Measurements from ENCODE around the gene PTPRQ. TPM values are rescaled to one million over a fixed set of nuclear protein-coding genes. Genes with fewer than 3 reads are reported as not detected.

The PTPRQ gene
- total and polyA plus RNA-seq, 2 experiments from 2014 or later = 0.11 to 0.18 TPM

DNA sequence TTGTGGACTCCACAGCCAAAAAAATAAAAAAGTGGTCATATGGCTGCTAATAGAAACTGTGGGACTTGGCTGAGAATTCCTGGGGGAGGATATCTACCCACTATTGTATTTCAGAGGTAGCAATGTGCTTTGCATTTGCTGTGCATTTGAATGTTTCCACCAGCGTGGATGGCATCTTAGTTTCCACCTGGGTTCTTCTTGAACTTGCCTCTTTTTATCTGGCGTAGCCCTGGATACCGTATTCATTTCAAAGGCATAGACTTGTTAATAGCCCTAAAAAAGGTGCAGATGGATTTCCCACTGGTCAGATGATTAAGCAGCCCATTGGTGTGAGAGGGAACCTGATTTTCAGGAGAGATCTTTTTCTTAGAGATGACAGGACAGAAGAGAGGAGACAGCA is 270.8 kb downstream of the PTPRQ start:
- no peak overlapping the region for H2AFZ ChIP-seq
- DNase-seq = no peak

DNA sequence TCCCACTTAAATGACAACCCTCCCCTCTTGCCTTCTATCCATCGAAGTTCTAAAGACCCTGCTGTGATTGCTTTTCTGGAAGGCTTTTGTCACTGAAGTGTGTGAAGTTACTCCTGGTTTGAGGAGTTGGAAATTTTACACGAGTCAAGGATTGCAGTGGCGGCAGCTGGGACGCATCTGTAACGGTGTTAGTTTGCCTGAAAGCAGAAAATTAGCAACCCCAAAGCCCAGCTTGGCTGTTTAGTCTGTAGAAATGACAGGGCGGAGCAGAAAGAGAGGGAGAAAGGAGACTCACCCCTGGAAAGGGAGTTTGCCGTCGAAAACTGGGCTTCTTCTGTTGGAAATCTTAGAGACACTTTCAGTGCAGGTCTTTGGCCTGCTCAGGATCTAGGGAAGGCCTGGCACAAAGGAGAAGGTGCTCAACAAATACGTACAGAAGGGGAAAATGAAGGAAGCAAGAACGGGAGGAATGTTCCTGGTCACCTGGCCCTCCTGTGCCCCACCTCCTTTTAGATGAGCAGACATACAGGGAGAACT is 271.7 kb downstream of the PTPRQ start:
- Histone ChIP-seq H3K9me3 (ENCODE audit: low read depth) (no peaks in the 10 kb centered on the region), H3K27ac (no peak overlapping the region), H3K9me2 (ENCODE audit: insufficient read depth) (no peaks in the 10 kb centered on the region), H3K4me1 (ENCODE audit: insufficient read depth) (no peaks in the 10 kb centered on the region), H3K79me2 (ENCODE audit: insufficient read depth) (no peaks in the 10 kb centered on the region), H4K20me1 (ENCODE audit: insufficient read depth) (no peaks in the 10 kb centered on the region), H3K4me2 (ENCODE audit: unreplicated experiment) (no peak overlapping the region), H3F3A (ENCODE audit: insufficient read depth) (no peaks in the 10 kb centered on the region), H3K27me3 (replicated peaks; ENCODE audit: insufficient read depth) (no peaks in the 10 kb centered on the region), H2AFZ (no peak overlapping the region), H3K36me3 (ENCODE audit: low read depth) (no peaks in the 10 kb centered on the region), H3K9ac (no peak overlapping the region), H3K4me3 (no peak overlapping the region)
- WGBS, 2 experiments (ENCODE audit: low coverage in 1 of 2, low lambda C conversion rate in 2 of 2, missing lambda C conversion rate in 2 of 2) = 69 to 75% methylated on average over 10 of the region's 10 CpGs
- DNase-seq = no peak
- TF ChIP-seq EZH2 (IDR thresholded peaks at IDR 0.05; ENCODE audit: insufficient read depth, poor library complexity, severe bottlenecking) (no peak), EZH2phosphoT487 (IDR thresholded peaks at IDR 0.05; ENCODE audit: insufficient read depth, low read depth) (no peak)
- in situ Hi-C loops (cut with MboI) = no loop called here

More for the DNA sequence above, 270.8 kb downstream of the PTPRQ start:
- Histone ChIP-seq H3K4me2 (ENCODE audit: unreplicated experiment) (no peak overlapping the region), H3K9ac (no peak overlapping the region), H3K36me3 (ENCODE audit: low read depth) (no peaks in the 10 kb centered on the region), H4K20me1 (ENCODE audit: insufficient read depth) (no peaks in the 10 kb centered on the region), H3K27ac (no peak overlapping the region), H3K4me1 (ENCODE audit: insufficient read depth) (no peaks in the 10 kb centered on the region), H3K79me2 (ENCODE audit: insufficient read depth) (no peaks in the 10 kb centered on the region), H3K9me2 (ENCODE audit: insufficient read depth) (no peaks in the 10 kb centered on the region), H3K4me3 (no peak overlapping the region), H3F3A (ENCODE audit: insufficient read depth) (no peaks in the 10 kb centered on the region), H3K27me3 (replicated peaks; ENCODE audit: insufficient read depth) (no peaks in the 10 kb centered on the region), H3K9me3 (ENCODE audit: low read depth) (no peaks in the 10 kb centered on the region)
- in situ Hi-C loops (cut with MboI) = no loop called here
- 87 to 93% methylated on average over 3 of the region's 3 CpGs for WGBS, 2 experiments (ENCODE audit: low coverage in 1 of 2, low lambda C conversion rate in 2 of 2, missing lambda C conversion rate in 2 of 2)
- TF ChIP-seq EZH2 (IDR thresholded peaks at IDR 0.05; ENCODE audit: insufficient read depth, poor library complexity, severe bottlenecking) (no peak), EZH2phosphoT487 (IDR thresholded peaks at IDR 0.05; ENCODE audit: insufficient read depth, low read depth) (no peak)

DNA sequence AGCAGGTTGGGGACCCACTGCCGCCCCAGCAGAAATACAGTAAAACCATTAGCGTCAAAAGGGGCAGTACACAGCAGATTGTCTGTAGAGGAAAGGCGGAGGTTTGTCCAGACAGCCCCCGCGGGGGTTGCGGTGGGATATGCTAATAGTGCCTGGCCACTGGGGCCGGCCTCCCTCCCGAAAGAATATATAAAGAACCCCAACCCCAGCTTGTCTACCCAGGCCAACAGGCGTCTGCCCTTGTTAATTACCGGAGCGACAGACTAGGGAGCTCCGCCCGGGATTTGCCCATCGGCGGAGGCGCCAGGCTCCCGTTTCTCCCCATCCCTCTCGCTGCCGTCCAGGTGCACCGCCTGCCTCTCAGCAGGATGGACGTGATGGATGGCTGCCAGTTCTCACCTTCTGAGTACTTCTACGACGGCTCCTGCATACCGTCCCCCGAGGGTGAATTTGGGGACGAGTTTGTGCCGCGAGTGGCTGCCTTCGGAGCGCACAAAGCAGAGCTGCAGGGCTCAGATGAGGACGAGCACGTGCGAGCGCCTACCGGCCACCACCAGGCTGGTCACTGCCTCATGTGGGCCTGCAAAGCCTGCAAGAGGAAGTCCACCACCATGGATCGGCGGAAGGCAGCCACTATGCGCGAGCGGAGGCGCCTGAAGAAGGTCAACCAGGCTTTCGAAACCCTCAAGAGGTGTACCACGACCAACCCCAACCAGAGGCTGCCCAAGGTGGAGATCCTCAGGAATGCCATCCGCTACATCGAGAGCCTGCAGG is 272.8 kb downstream of the PTPRQ start, which contains the start of gene MYF5:
Gene MYF5, plus strand, starts transcription at position 217 of the 774 bp plus-strand sequence. Its CDS starts 152 bp downstream, at position 369.
- H3K79me2 ChIP-seq (ENCODE audit: insufficient read depth) = no peaks in the 10 kb centered on the region
- no peaks in the 10 kb centered on the region for H4K20me1 ChIP-seq (ENCODE audit: insufficient read depth)
- no peaks in the 10 kb centered on the region for H3F3A ChIP-seq (ENCODE audit: insufficient read depth)
- no peak within 1 kb of the TSS for H3K9ac ChIP-seq
- H3K27me3 ChIP-seq (replicated peaks; ENCODE audit: insufficient read depth) = no peaks in the 10 kb centered on the region
- H3K9me3 ChIP-seq (ENCODE audit: low read depth) = no peaks in the 10 kb centered on the region
- H3K9me2 ChIP-seq (ENCODE audit: insufficient read depth) = no peaks in the 10 kb centered on the region
- no peak within 1 kb of the TSS for H2AFZ ChIP-seq
- H3K4me3 ChIP-seq = no peak within 1 kb of the TSS
- TF ChIP-seq EZH2phosphoT487 (IDR thresholded peaks at IDR 0.05; ENCODE audit: insufficient read depth, low read depth) = no peak
- no peak for TF ChIP-seq EZH2 (IDR thresholded peaks at IDR 0.05; ENCODE audit: insufficient read depth, poor library complexity, severe bottlenecking)
- no peak for DNase-seq
- WGBS, 2 experiments (ENCODE audit: low coverage in 1 of 2, low lambda C conversion rate in 2 of 2, missing lambda C conversion rate in 2 of 2) = 75 to 76% methylated on average over 40 to 45 of the region's 45 CpGs
- in situ Hi-C loops (cut with MboI) = no loop called here
- no peak within 1 kb of the TSS for H3K27ac ChIP-seq
- H3K4me2 ChIP-seq (ENCODE audit: unreplicated experiment) = no peak within 1 kb of the TSS
- no peaks in the 10 kb centered on the region for H3K36me3 ChIP-seq (ENCODE audit: low read depth)
- H3K4me1 ChIP-seq (ENCODE audit: insufficient read depth) = no peaks in the 10 kb centered on the region

DNA sequence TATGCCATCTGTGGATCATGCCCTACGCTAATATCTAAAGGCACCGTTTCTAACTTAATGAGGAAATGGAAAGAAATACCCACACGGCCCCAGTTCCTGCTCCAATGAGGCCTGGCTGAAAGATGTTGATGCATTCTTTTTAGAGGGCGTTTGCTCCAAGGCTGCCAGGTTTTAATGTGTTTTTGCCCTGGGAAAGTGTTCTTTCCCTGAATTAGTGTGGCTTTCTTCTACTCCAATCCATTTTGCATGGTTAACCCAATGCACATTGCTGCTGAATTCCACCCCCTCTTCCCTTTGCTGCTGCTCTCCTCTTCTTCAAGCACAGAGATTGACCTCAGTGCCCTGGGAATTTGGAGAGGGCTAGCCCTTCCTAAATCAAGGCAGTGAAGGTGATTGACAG is 273.8 kb downstream of the PTPRQ start:
- H3K27me3 ChIP-seq (replicated peaks; ENCODE audit: insufficient read depth) = no peaks in the 10 kb centered on the region
- no peaks in the 10 kb centered on the region for H3K36me3 ChIP-seq (ENCODE audit: low read depth)
- no peak overlapping the region for H2AFZ ChIP-seq
- no peak overlapping the region for H3K4me2 ChIP-seq (ENCODE audit: unreplicated experiment)
- H3K4me3 ChIP-seq = no peak overlapping the region
- no peaks in the 10 kb centered on the region for H3F3A ChIP-seq (ENCODE audit: insufficient read depth)
- no peaks in the 10 kb centered on the region for H3K9me2 ChIP-seq (ENCODE audit: insufficient read depth)
- H3K9ac ChIP-seq = no peak overlapping the region
- H3K9me3 ChIP-seq (ENCODE audit: low read depth) = no peaks in the 10 kb centered on the region
- H4K20me1 ChIP-seq (ENCODE audit: insufficient read depth) = no peaks in the 10 kb centered on the region
- DNase-seq = no peak
- no peak overlapping the region for H3K27ac ChIP-seq
- H3K79me2 ChIP-seq (ENCODE audit: insufficient read depth) = no peaks in the 10 kb centered on the region
- TF ChIP-seq EZH2phosphoT487 (IDR thresholded peaks at IDR 0.05; ENCODE audit: insufficient read depth, low read depth) = no peak
- TF ChIP-seq EZH2 (IDR thresholded peaks at IDR 0.05; ENCODE audit: insufficient read depth, poor library complexity, severe bottlenecking) = no peak
- 23 to 33% methylated on average over 4 of the region's 4 CpGs for WGBS, 2 experiments (ENCODE audit: low coverage in 1 of 2, low lambda C conversion rate in 2 of 2, missing lambda C conversion rate in 2 of 2)
- no peaks in the 10 kb centered on the region for H3K4me1 ChIP-seq (ENCODE audit: insufficient read depth)
- in situ Hi-C loops (cut with MboI) = no loop called here

Data from GM23248 (cell line).